K562 (cell line): ENCODE data around the gene GALNT15. TPM values are rescaled to one million over a fixed set of nuclear protein-coding genes. Genes with fewer than 3 reads are reported as not detected.
A peak's percentile ranks its signal among the peaks of the same experiment; 100 is the strongest.

Experiments used
- CHD4 ChIP-seq: fragments of 200-600 bp; sonication (generic); IDR thresholded peaks from 3 replicates; pipeline ENCODE4 v1.6.1; 2012; ENCODE audit warnings: low read depth, mild to moderate bottlenecking, mixed read lengths, low read length, inconsistent platforms; ENCODE audit not compliant: insufficient read depth, insufficient replicate concordance, poor library complexity, severe bottlenecking
- CREBBP ChIP-seq: IDR thresholded peaks from one replicate; pipeline ENCODE4 v1.6.1; 2012; ENCODE audit warnings: low read depth, mild to moderate bottlenecking, control low read depth, inconsistent platforms, low read length
- HNRNPH1 ChIP-seq: fragments of 200-400 bp; formaldehyde crosslinking; optimal IDR thresholded peaks from 2 replicates; pipeline ENCODE3; 2017; ENCODE audit warnings: low read depth, mild to moderate bottlenecking, low read length, moderate library complexity
- HOMEZ ChIP-seq: fragments of 250-450 bp; sonication (Bioruptor Pico); IDR thresholded peaks from 2 replicates; pipeline ENCODE4 v1.4.0; 2020; ENCODE audit warnings: mild to moderate bottlenecking, moderate library complexity
- MBD2 ChIP-seq: sonication (generic); IDR thresholded peaks from 2 replicates; pipeline ENCODE4 v1.6.1; 2016; ENCODE audit warnings: low read depth, borderline replicate concordance
- NR3C1 ChIP-seq: sonication (generic); formaldehyde crosslinking; IDR thresholded peaks from 2 replicates; pipeline ENCODE4 v1.8.1; 2022; ENCODE audit warnings: missing genetic modification reagents
- PHF20 ChIP-seq: fragments of 450-650 bp; IDR thresholded peaks from 2 replicates; pipeline ENCODE4 v1.6.1; 2018; ENCODE audit not compliant: partially characterized antibody
- POLR2H ChIP-seq: IDR thresholded peaks from 2 replicates; pipeline ENCODE4 v1.6.1; 2016; ENCODE audit warnings: missing genetic modification characterization, low read depth, mild to moderate bottlenecking, control low read depth, missing compliant biosample characterization, moderate library complexity
- SRSF9 ChIP-seq: fragments of 200-400 bp; formaldehyde crosslinking; IDR thresholded peaks from 2 replicates; pipeline ENCODE4 v1.6.1; 2017; ENCODE audit warnings: low read depth, low read length, borderline replicate concordance
- XRCC4 ChIP-seq: IDR thresholded peaks from one replicate; pipeline ENCODE4 v1.6.1; 2011; ENCODE audit not compliant: insufficient read depth, insufficient read length; ENCODE audit errors: extremely low read depth
- ZBTB40 ChIP-seq, 2 experiments: fragments of 450-650 bp in 1 of 2; sonication (generic) in 1 of 2; formaldehyde crosslinking in 1 of 2; IDR thresholded peaks; 2 replicates each; pipeline versions ENCODE4 v1.7.1 to v1.9.0; 2016 to 2022; ENCODE audit warnings: inconsistent platforms in 1 of 2, mild to moderate bottlenecking in 1 of 2, missing genetic modification reagents in 1 of 2
- ZC3H4 ChIP-seq: sonication (generic); formaldehyde crosslinking; IDR thresholded peaks from 2 replicates; pipeline ENCODE4 v1.9.0; 2021; ENCODE audit warnings: missing genetic modification reagents, borderline replicate concordance
- ZNF134 ChIP-seq: fragments of 250-450 bp; sonication (Bioruptor Pico); conservative IDR thresholded peaks from 2 replicates; pipeline ENCODE4 v1.4.0; 2020
- ZNF589 ChIP-seq: fragments of 200-800 bp; sonication (Bioruptor generic); IDR thresholded peaks from 2 replicates; pipeline ENCODE4 v1.6.1; 2016; ENCODE audit warnings: low read depth, missing genetic modification characterization, missing compliant biosample characterization
- polyA plus RNA-seq, 8 experiments: library from polyadenylated mRNA; depleted of rRNA in 4 of 8; stranded (reverse) in 5 of 8; unstranded in 3 of 8; fragments of >200 nt; fragmentation: Nextera tagmentation in 2 of 8; fragmentation: Illumina TruSeq in 1 of 8; extraction: Ambion mirVana in 2 of 8; extraction: Trizol in 1 of 8; gene quantifications; 2 replicates each; pipeline versions ENCODE4 v1.2.1 to v1.2.3, GENCODE V29; 2011 to 2014; ENCODE audit warnings: inconsistent platforms in 1 of 8, missing spikeins in 1 of 8
- total RNA-seq, 7 experiments: library from RNA; depleted of rRNA in 6 of 7; stranded (reverse); fragments of >200 nt in 6 of 7; fragmentation: Illumina TruSeq in 2 of 7; extraction: Trizol in 2 of 7; gene quantifications; 2 replicates each; pipeline versions ENCODE4 v1.2.1 to v1.2.3, GENCODE V29; 2011 to 2021; ENCODE audit warnings: low replicate concordance in 1 of 7
- TF ChIP-seq, protein P1 (sequence below): fragments of 450-650 bp; formaldehyde crosslinking; IDR thresholded peaks from 2 replicates; pipeline ENCODE4 v1.4.0; 2022; ENCODE audit warnings: missing genetic modification characterization

Gene GALNT15
- total and polyA plus RNA-seq, 9 of the 15 experiments (the other 6 are each of a cell fraction or from before 2014, with no cell fraction given) = not detected

GRCh38 chr3:16264708-16265454 is 90.4 kb downstream of the GALNT15 start, which contains the start of the genes DPH3 and OXNAD1 (continued):
- TF ChIP-seq HOMEZ (CRISPR knock-in tag) (0 out of 2 replicates have a peak, but pooled peaks have one; percentile 46), MBD2 (peak; percentile 70; the same call in 1 of the 2 replicates), CREBBP (no peak), ZBTB40 (IDR thresholded peaks at IDR 0.05) (peak; percentile 98), ZBTB40 (CRISPR knock-in tag; IDR thresholded peaks at IDR 0.05) (no peak), ZC3H4 (no peak), HNRNPH1 (no peak), POLR2H (peak; percentile 79), NR3C1 (no peak), ZNF589 (CRISPR knock-in tag) (no peak), ZNF134 (0 out of 2 replicates have a peak, but pooled peaks have one; percentile 36), PHF20 (peak; percentile 96), SRSF9 (no peak), XRCC4 (no peak), CHD4 (no peak)
- TF ChIP-seq, protein P1, sequence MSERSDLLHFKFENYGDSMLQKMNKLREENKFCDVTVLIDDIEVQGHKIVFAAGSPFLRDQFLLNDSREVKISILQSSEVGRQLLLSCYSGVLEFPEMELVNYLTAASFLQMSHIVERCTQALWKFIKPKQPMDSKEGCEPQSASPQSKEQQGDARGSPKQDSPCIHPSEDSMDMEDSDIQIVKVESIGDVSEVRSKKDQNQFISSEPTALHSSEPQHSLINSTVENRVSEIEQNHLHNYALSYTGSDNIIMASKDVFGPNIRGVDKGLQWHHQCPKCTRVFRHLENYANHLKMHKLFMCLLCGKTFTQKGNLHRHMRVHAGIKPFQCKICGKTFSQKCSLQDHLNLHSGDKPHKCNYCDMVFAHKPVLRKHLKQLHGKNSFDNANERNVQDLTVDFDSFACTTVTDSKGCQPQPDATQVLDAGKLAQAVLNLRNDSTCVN (CRISPR knock-in tag) = no peak
